ENCODE measurements around the gene TOLLIP.

DNA sequence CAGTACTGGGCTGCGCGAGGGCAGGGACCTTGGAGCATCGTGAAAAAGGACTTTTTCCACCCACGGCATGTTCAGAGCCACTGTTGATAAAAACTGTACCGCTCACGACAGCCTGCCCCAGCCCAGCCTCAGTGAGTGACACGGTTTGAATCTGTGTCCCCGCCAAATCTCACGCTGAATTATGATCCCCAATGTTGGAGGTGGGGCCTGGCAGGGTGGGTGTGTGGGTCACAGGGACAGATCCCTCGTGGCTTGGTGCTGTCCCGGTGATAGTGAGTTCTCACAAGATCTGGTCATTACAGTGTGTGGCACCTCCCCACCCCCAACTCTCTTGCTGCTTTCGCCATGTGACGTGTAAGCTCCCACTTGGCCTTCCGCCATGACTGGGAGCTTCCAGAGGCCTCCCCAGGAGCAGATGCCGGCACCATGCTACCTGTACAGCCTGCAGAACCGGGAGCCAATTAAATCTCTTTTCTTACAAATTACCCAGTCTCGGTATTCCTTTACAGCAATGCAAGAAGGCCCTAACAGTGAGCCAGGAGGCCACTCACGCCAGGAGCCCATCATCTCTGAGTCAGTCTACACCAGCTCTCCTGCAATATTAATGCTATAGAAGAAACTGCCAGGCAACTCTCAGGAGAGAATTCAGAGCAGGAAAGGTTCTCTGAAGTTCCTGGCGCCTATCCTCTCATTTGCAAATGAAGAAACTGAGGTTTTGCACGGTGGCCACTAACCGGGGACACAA, 1.3 kb downstream of the TOLLIP start:
- TF ChIP-seq, protein P1, sequence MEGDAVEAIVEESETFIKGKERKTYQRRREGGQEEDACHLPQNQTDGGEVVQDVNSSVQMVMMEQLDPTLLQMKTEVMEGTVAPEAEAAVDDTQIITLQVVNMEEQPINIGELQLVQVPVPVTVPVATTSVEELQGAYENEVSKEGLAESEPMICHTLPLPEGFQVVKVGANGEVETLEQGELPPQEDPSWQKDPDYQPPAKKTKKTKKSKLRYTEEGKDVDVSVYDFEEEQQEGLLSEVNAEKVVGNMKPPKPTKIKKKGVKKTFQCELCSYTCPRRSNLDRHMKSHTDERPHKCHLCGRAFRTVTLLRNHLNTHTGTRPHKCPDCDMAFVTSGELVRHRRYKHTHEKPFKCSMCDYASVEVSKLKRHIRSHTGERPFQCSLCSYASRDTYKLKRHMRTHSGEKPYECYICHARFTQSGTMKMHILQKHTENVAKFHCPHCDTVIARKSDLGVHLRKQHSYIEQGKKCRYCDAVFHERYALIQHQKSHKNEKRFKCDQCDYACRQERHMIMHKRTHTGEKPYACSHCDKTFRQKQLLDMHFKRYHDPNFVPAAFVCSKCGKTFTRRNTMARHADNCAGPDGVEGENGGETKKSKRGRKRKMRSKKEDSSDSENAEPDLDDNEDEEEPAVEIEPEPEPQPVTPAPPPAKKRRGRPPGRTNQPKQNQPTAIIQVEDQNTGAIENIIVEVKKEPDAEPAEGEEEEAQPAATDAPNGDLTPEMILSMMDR (conservative IDR thresholded peaks at IDR 0.05) = no peak
- TF ChIP-seq EZH2 (IDR thresholded peaks at IDR 0.05; ENCODE audit: low read depth) = no peak
